ENCODE data around the gene B4GALNT1.

Gene B4GALNT1

GRCh38 chr12:57586832-57587429, 46.1 kb downstream of the B4GALNT1 start:
- H3K27me3 ChIP-seq (ENCODE audit: control insufficient read depth, insufficient read depth, low read length) = no peaks in the 10 kb centered on the region
- no peak overlapping the region for H3K4me3 ChIP-seq (ENCODE audit: low read depth, low read length)
- no peaks in the 10 kb centered on the region for H3K79me2 ChIP-seq
- no peak overlapping the region for H2AFZ ChIP-seq
- no peak overlapping the region for H3K9ac ChIP-seq
- no peaks in the 10 kb centered on the region for H3K36me3 ChIP-seq (ENCODE audit: control insufficient read depth, insufficient read depth, low read length)
- H3K27ac ChIP-seq = no peak overlapping the region
- no peaks in the 10 kb centered on the region for H3K4me1 ChIP-seq
- TF ChIP-seq CTCF (IDR thresholded peaks at IDR 0.05) = no peak
- no peaks in the 10 kb centered on the region for H3K9me3 ChIP-seq (ENCODE audit: control insufficient read depth, low read length)
- H3K4me2 ChIP-seq (ENCODE audit: low read length) = no peak overlapping the region

GRCh38 chr12:57586128-57586527, 46.9 kb downstream of the B4GALNT1 start:
- no peaks in the 10 kb centered on the region for H3K36me3 ChIP-seq (ENCODE audit: control insufficient read depth, insufficient read depth, low read length)
- no peak overlapping the region for H3K4me3 ChIP-seq (ENCODE audit: low read depth, low read length)
- no peaks in the 10 kb centered on the region for H3K79me2 ChIP-seq
- H3K4me2 ChIP-seq (ENCODE audit: low read length) = no peak overlapping the region
- no peaks in the 10 kb centered on the region for H3K4me1 ChIP-seq
- no peaks in the 10 kb centered on the region for H3K9me3 ChIP-seq (ENCODE audit: control insufficient read depth, low read length)
- no peak overlapping the region for H3K27ac ChIP-seq
- H3K9ac ChIP-seq = no peak overlapping the region
- no peak overlapping the region for H2AFZ ChIP-seq
- no peaks in the 10 kb centered on the region for H3K27me3 ChIP-seq (ENCODE audit: control insufficient read depth, insufficient read depth, low read length)
- no peak for TF ChIP-seq CTCF (IDR thresholded peaks at IDR 0.05)

- Histone ChIP-seq H3K27me3 (ENCODE audit: control insufficient read depth, insufficient read depth, low read length) (no peaks in the 10 kb centered on the region), H3K9ac (no peak overlapping the region), H3K4me3 (ENCODE audit: low read depth, low read length) (no peak overlapping the region), H3K27ac (no peak overlapping the region), H3K79me2 (no peaks in the 10 kb centered on the region), H3K9me3 (ENCODE audit: control insufficient read depth, low read length) (no peaks in the 10 kb centered on the region), H3K4me1 (no peaks in the 10 kb centered on the region), H2AFZ (no peak overlapping the region), H3K36me3 (ENCODE audit: control insufficient read depth, insufficient read depth, low read length) (no peaks in the 10 kb centered on the region), H3K4me2 (ENCODE audit: low read length) (no peak overlapping the region)
- TF ChIP-seq CTCF (IDR thresholded peaks at IDR 0.05) = no peak
Measured at GRCh38 chr12:57585156-57585555, 47.8 kb downstream of the B4GALNT1 start.

- H3K9me3 ChIP-seq (ENCODE audit: control insufficient read depth, low read length) = no peaks in the 10 kb centered on the region
- no peaks in the 10 kb centered on the region for H3K36me3 ChIP-seq (ENCODE audit: control insufficient read depth, insufficient read depth, low read length)
- H3K27me3 ChIP-seq (ENCODE audit: control insufficient read depth, insufficient read depth, low read length) = no peaks in the 10 kb centered on the region
- no peak overlapping the region for H2AFZ ChIP-seq
- H3K9ac ChIP-seq = no peak overlapping the region
- no peaks in the 10 kb centered on the region for H3K79me2 ChIP-seq
- no peak overlapping the region for H3K4me3 ChIP-seq (ENCODE audit: low read depth, low read length)
- no peak overlapping the region for H3K4me2 ChIP-seq (ENCODE audit: low read length)
- H3K4me1 ChIP-seq = no peaks in the 10 kb centered on the region
- no peak overlapping the region for H3K27ac ChIP-seq
- no peak for TF ChIP-seq CTCF (IDR thresholded peaks at IDR 0.05)
Measured at GRCh38 chr12:57584690-57585089, 48.3 kb downstream of the B4GALNT1 start.

- H3K27me3 ChIP-seq (ENCODE audit: control insufficient read depth, insufficient read depth, low read length) = no peaks in the 10 kb centered on the region
- H3K9me3 ChIP-seq (ENCODE audit: control insufficient read depth, low read length) = no peaks in the 10 kb centered on the region
- no peaks in the 10 kb centered on the region for H3K4me1 ChIP-seq
- no peaks in the 10 kb centered on the region for H3K79me2 ChIP-seq
- H3K27ac ChIP-seq = no peak overlapping the region
- H3K9ac ChIP-seq = no peak overlapping the region
- H2AFZ ChIP-seq = no peak overlapping the region
- H3K4me2 ChIP-seq (ENCODE audit: low read length) = no peak overlapping the region
- H3K36me3 ChIP-seq (ENCODE audit: control insufficient read depth, insufficient read depth, low read length) = no peaks in the 10 kb centered on the region
- no peak overlapping the region for H3K4me3 ChIP-seq (ENCODE audit: low read depth, low read length)
- no peak for TF ChIP-seq CTCF (IDR thresholded peaks at IDR 0.05)
Measured at GRCh38 chr12:57584050-57584449, 49.0 kb downstream of the B4GALNT1 start.
